ENCODE measurements around the gene RNASE13. TPM values are rescaled to one million over a fixed set of nuclear protein-coding genes. Genes with fewer than 3 reads are reported as not detected.

Gene RNASE13
- total RNA-seq, 2 donors from 2014 or later, result not detected

GRCh38 chr14:20998674-20999366 lies 35.8 kb downstream of the RNASE13 start, which contains the start of gene SLC39A2:
TSS of gene SLC39A2 (plus strand) at chr14:20999293. CDS start at chr14:20999447, 154 bp downstream.
- H3K9me3 ChIP-seq (ENCODE audit: control insufficient read depth, low read length), result no peaks in the 10 kb centered on the region
- H3K4me1 Mint-ChIP-seq, result peaks cover 31% of the 10 kb centered on the region
- peak within 1 kb of the TSS; percentile 27 for H3K27ac Mint-ChIP-seq
- DNase-seq, result peak; percentile 92
- H3K9me3 Mint-ChIP-seq, result no peaks in the 10 kb centered on the region
- TF ChIP-seq, protein P1, sequence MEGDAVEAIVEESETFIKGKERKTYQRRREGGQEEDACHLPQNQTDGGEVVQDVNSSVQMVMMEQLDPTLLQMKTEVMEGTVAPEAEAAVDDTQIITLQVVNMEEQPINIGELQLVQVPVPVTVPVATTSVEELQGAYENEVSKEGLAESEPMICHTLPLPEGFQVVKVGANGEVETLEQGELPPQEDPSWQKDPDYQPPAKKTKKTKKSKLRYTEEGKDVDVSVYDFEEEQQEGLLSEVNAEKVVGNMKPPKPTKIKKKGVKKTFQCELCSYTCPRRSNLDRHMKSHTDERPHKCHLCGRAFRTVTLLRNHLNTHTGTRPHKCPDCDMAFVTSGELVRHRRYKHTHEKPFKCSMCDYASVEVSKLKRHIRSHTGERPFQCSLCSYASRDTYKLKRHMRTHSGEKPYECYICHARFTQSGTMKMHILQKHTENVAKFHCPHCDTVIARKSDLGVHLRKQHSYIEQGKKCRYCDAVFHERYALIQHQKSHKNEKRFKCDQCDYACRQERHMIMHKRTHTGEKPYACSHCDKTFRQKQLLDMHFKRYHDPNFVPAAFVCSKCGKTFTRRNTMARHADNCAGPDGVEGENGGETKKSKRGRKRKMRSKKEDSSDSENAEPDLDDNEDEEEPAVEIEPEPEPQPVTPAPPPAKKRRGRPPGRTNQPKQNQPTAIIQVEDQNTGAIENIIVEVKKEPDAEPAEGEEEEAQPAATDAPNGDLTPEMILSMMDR (conservative IDR thresholded peaks at IDR 0.05), result no peak
- no peak within 1 kb of the TSS for H3K4me3 ChIP-seq (ENCODE audit: low read length)
- WGBS, 2 experiments (ENCODE audit: insufficient coverage in 1 of 2, insufficient read length in 1 of 2), result 27 to 41% methylated on average over 4 to 6 of the region's 6 CpGs
- no peaks in the 10 kb centered on the region for H3K27me3 ChIP-seq (ENCODE audit: control insufficient read depth, insufficient read depth, low read length, poor library complexity, severe bottlenecking)
- peaks cover 4% of the 10 kb centered on the region for H3K4me1 ChIP-seq (ENCODE audit: control insufficient read depth, insufficient read depth, low read length)
- no peak within 1 kb of the TSS for H3K27ac ChIP-seq (ENCODE audit: low read depth, low read length)
- no peak within 1 kb of the TSS for H3K4me3 Mint-ChIP-seq
- H3K9ac ChIP-seq (ENCODE audit: extremely low read depth, low read length, poor library complexity, severe bottlenecking), result no peak within 1 kb of the TSS
- H3K27me3 Mint-ChIP-seq (ENCODE audit: insufficient read depth), result no peaks in the 10 kb centered on the region
- peaks cover 38% of the 10 kb centered on the region for H3K36me3 ChIP-seq (ENCODE audit: control insufficient read depth, insufficient read depth, low read length)
- H3K36me3 Mint-ChIP-seq (ENCODE audit: low read depth), result peaks cover 29% of the 10 kb centered on the region

DNA sequence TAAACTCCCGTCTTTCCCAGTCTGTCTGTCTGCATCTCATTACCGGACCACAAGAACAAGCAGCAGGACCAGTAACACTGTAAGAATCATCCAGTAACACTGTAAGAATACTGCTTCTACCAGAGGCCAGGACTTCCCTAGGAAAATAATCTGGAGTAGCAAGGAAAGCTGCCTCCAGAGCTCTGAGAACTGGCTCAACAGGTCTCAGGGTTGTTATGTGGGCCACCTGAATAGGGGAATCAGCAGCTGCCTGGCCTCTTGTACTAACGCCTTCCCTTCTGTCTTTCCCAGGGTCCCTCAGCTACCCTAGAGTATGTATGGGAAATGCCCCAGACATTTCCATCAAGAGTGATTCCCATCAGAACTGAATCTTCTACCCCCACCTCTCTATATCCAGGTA lies 36.5 kb downstream of the RNASE13 start:
- H3K36me3 Mint-ChIP-seq (ENCODE audit: low read depth), result peaks cover 31% of the 10 kb centered on the region
- Histone ChIP-seq H3K9ac (ENCODE audit: extremely low read depth, low read length, poor library complexity, severe bottlenecking) (no peak overlapping the region), H3K4me3 (ENCODE audit: low read length) (no peak overlapping the region), H3K27ac (ENCODE audit: low read depth, low read length) (no peak overlapping the region), H3K9me3 (ENCODE audit: control insufficient read depth, low read length) (no peaks in the 10 kb centered on the region), H3K27me3 (ENCODE audit: control insufficient read depth, insufficient read depth, low read length, poor library complexity, severe bottlenecking) (no peaks in the 10 kb centered on the region), H3K36me3 (ENCODE audit: control insufficient read depth, insufficient read depth, low read length) (peaks cover 43% of the 10 kb centered on the region), H3K4me1 (ENCODE audit: control insufficient read depth, insufficient read depth, low read length) (peaks cover 4% of the 10 kb centered on the region)
- H3K9me3 Mint-ChIP-seq, result no peaks in the 10 kb centered on the region
- H3K4me3 Mint-ChIP-seq, result no peak overlapping the region
- TF ChIP-seq, protein P1 (conservative IDR thresholded peaks at IDR 0.05), result no peak
- WGBS, 2 experiments (ENCODE audit: insufficient coverage in 1 of 2, insufficient read length in 1 of 2), result 85 to 86% methylated on average over 3 of the region's 3 CpGs
- peaks cover 26% of the 10 kb centered on the region for H3K4me1 Mint-ChIP-seq
- DNase-seq, result peak; percentile 46
- no peaks in the 10 kb centered on the region for H3K27me3 Mint-ChIP-seq (ENCODE audit: insufficient read depth)
- H3K27ac Mint-ChIP-seq, result peak overlapping the region; percentile 27

DNA sequence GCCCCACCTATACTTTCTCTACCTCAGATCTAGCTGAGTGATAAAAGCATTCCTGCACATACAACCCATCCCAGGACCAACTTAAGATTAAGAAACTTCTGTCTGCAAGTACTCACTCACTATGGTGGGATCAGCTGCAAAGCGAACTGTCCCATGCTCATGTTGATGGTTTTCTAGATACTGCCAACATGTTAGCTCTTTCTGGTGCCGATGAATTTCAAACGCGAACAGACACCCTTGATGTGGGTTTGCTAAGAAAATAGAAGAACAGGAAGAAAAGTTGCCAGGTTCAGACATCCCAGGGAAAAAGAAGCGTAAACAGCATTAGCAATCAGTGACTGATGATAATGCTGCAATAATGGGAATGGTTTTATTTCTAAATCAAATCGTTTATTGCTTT lies 37.0 kb downstream of the RNASE13 start:
- peaks cover 36% of the 10 kb centered on the region for H3K36me3 Mint-ChIP-seq (ENCODE audit: low read depth)
- TF ChIP-seq, protein P1 (conservative IDR thresholded peaks at IDR 0.05), result no peak

More for the DNA sequence above, 37.0 kb downstream of the RNASE13 start:
- peak; percentile 22 for DNase-seq
- Mint-ChIP-seq H3K4me3 (no peak overlapping the region), H3K9me3 (no peaks in the 10 kb centered on the region), H3K27me3 (ENCODE audit: insufficient read depth) (no peaks in the 10 kb centered on the region), H3K4me1 (peaks cover 25% of the 10 kb centered on the region), H3K27ac (no peak overlapping the region)
- no peak overlapping the region for H3K27ac ChIP-seq (ENCODE audit: low read depth, low read length)
- no peaks in the 10 kb centered on the region for H3K27me3 ChIP-seq (ENCODE audit: control insufficient read depth, insufficient read depth, low read length, poor library complexity, severe bottlenecking)
- peaks cover 4% of the 10 kb centered on the region for H3K4me1 ChIP-seq (ENCODE audit: control insufficient read depth, insufficient read depth, low read length)
- peaks cover 49% of the 10 kb centered on the region for H3K36me3 ChIP-seq (ENCODE audit: control insufficient read depth, insufficient read depth, low read length)
- no peak overlapping the region for H3K4me3 ChIP-seq (ENCODE audit: low read length)
- 93% methylated on average over 5 of the region's 6 CpGs for WGBS, 2 experiments (ENCODE audit: insufficient coverage in 1 of 2, insufficient read length in 1 of 2)
- no peak overlapping the region for H3K9ac ChIP-seq (ENCODE audit: extremely low read depth, low read length, poor library complexity, severe bottlenecking)
- H3K9me3 ChIP-seq (ENCODE audit: control insufficient read depth, low read length), result no peaks in the 10 kb centered on the region
